ENCODE results near the gene CHCHD4.

GRCh38 chr3:14144423-14145075 lies 19.9 kb upstream of the CHCHD4 start:
- TF ChIP-seq ELK4 (CRISPR knock-in tag; IDR thresholded peaks at IDR 0.05; ENCODE audit: borderline replicate concordance) (no peak), ZNF670 (CRISPR knock-in tag; IDR thresholded peaks at IDR 0.05; ENCODE audit: borderline replicate concordance) (no peak), EZH2 (conservative IDR thresholded peaks at IDR 0.05; ENCODE audit: low read depth, low read length) (no peak), ZBTB33 (CRISPR knock-in tag; IDR thresholded peaks at IDR 0.05) (no peak), CSRNP2 (CRISPR knock-in tag; conservative IDR thresholded peaks at IDR 0.05; ENCODE audit: low read depth) (no peak)
